ENCODE results near the gene B4GALT2. TPM values are rescaled to one million over a fixed set of nuclear protein-coding genes. Genes with fewer than 3 reads are reported as not detected.
A peak's percentile ranks its signal among the peaks of the same experiment; 100 is the strongest.

The B4GALT2 gene
- total and polyA plus RNA-seq, 4 donors = 34.8 to 139 (median 110) TPM

DNA sequence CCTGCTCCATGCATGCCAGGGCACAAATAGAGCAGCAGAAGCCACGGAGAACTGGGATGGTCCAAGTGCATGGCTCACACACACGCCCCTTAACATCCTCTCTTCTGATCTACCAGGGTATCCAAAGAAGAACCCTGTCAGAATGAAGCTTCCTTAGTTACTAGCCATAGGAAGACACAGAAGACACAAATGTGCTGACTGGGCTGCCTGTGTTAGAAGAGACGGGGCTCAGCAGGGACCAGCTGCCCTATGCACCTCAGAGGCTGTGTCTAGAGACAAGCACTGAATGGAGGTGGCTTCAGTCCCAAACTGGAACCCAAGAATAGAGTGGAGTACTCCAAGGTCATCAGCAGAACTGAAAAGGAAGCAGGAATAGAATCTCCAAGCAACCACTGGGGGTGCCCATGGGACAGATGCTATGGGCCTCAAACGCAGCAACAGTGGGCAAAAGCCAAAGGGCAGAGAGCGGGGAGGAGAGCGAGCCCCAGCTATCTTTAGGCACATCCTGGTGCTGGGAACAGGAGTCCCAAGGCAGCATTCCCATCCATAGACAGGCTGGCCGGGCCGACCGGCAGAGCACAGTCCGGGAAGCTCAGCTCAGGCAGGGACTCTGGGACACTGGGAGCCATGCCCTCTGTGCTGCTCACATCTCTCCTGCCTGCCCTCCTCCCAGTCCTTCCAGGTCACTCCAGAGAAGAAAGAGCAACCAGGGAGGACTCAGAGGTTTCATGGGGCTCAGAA is 42.7 kb downstream of the B4GALT2 start:
- Histone ChIP-seq H3K9me3 (ENCODE audit: control insufficient read depth, insufficient read depth, low read length) (no peaks in the 10 kb centered on the region), H3K36me3 (ENCODE audit: control insufficient read depth, insufficient read depth, low read length) (peaks cover 71% of the 10 kb centered on the region), H3K27ac (ENCODE audit: low read depth, low read length) (no peak overlapping the region), H3K27me3 (ENCODE audit: control insufficient read depth, insufficient read depth, low read length) (no peaks in the 10 kb centered on the region), H3K4me3 (ENCODE audit: low read depth, low read length) (no peak overlapping the region), H3K4me1 (ENCODE audit: control insufficient read depth, insufficient read depth, low read length) (peaks cover 56% of the 10 kb centered on the region)
- WGBS (ENCODE audit: insufficient coverage) = 85% methylated on average over 10 of the region's 10 CpGs
- no peak for DNase-seq (ENCODE audit: low read depth in 4 of 6, low spot score in 6 of 6)

DNA sequence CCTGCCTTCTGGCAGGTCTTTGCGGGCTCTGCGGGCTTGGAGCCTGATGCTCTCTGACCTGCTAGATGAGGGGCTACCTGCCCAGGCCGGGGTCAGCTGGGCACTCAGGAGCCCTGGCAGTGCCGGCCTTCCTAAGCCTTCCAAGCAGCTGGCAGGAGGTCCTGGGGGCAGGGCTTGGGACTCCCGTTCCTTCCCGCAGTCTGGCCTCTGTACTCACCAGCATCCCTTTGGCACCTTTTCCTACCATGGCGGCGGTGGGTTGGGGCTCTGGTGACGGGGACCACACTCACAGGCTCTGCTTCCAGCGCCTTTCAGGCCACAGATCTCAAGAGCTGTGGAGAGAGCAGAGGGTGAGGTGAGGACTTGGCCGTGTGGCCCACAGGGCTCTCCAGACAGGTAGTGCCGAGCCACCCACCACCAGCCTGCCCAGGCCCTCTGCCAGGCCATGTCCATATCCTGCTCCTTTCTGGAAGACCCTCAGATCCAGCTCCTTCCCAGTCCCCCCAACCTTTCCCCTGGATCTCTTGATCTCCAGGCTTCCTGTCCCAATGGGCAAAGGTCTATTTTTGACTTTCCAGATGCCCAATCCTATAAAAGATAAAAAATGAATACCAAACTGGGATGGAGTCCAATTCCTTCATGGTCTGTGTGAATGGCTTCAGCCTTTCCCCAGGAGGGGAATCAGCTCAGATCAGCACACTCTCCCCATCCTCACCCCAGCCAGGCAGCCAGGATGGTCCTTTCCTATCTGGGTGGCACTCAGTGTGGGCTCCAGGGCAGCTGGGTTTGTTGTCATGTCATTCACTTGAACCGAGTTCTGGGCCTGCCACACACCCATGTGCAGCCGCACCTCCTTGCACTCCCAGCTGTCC is 45.3 kb downstream of the B4GALT2 start:
- H3K9me3 ChIP-seq (ENCODE audit: control insufficient read depth, insufficient read depth, low read length) = no peaks in the 10 kb centered on the region
- H3K27ac ChIP-seq (ENCODE audit: low read depth, low read length) = no peak overlapping the region
- H3K36me3 ChIP-seq (ENCODE audit: control insufficient read depth, insufficient read depth, low read length) = peaks cover 59% of the 10 kb centered on the region
- WGBS (ENCODE audit: insufficient coverage) = 83% methylated on average over 13 of the region's 14 CpGs
- no peak overlapping the region for H3K4me3 ChIP-seq (ENCODE audit: low read depth, low read length)
- DNase-seq (ENCODE audit: low read depth in 4 of 6, low spot score in 6 of 6) = no peak
- no peaks in the 10 kb centered on the region for H3K27me3 ChIP-seq (ENCODE audit: control insufficient read depth, insufficient read depth, low read length)
- H3K4me1 ChIP-seq (ENCODE audit: control insufficient read depth, insufficient read depth, low read length) = peaks cover 44% of the 10 kb centered on the region

DNA sequence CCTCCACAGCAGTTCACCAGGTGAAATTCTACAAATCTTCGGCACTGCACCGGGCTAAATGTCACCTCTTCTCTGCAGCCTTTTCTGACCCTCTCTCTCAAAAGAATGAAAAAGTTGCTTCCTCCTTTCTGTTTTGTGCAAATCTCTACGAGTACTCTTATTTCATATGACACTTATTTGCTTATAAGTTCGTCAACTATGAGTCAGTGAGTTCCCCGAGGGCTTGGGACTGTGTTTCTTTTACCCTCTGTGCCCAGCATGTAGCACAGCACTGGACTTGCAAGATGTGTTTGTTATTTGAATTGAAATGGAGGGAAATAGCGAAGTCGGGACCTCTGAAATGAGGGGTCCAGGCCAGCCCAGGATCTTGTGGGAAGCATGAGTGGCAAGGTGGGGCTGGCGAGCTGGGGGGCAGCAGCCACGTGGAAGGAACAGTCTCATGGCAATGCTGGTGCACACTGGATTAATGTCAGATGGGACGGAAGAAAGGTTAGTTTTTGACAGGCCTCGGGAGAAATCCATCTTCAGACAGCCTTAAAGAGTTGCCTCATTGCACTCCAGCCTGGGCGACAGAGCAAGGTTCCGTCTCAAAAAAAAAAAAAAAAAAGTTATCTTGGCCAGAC is 46.0 kb downstream of the B4GALT2 start:
- Histone ChIP-seq H3K9me3 (ENCODE audit: control insufficient read depth, insufficient read depth, low read length) (no peaks in the 10 kb centered on the region), H3K4me3 (ENCODE audit: low read depth, low read length) (no peak overlapping the region), H3K4me1 (ENCODE audit: control insufficient read depth, insufficient read depth, low read length) (peaks cover 42% of the 10 kb centered on the region), H3K27me3 (ENCODE audit: control insufficient read depth, insufficient read depth, low read length) (no peaks in the 10 kb centered on the region), H3K27ac (ENCODE audit: low read depth, low read length) (no peak overlapping the region), H3K36me3 (ENCODE audit: control insufficient read depth, insufficient read depth, low read length) (peaks cover 52% of the 10 kb centered on the region)
- no peak for DNase-seq (ENCODE audit: low read depth in 4 of 6, low spot score in 6 of 6)
- WGBS (ENCODE audit: insufficient coverage) = 94% methylated on average over 12 of the region's 13 CpGs

DNA sequence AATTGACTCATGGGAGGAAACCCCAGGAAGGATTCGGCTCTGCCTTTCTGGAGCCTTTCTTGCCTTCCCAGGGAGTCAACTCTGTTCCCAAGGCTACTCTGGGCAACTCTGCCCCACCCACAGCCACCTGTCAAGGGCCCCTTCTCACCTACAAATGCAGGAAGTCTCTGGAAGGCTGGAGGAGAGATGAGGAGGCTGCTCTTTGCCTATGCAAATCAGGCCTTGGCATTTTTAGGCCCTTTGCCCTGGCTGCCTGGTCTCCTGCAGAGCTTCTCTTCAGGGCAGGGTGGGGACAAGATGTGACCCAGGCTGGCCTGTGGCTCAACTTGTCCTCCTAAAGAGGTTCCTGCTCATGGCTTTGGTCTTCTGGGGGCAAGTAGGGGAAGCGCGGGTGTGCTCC is 46.8 kb downstream of the B4GALT2 start:
- H3K27me3 ChIP-seq (ENCODE audit: control insufficient read depth, insufficient read depth, low read length) = no peaks in the 10 kb centered on the region
- DNase-seq (ENCODE audit: low read depth in 4 of 6, low spot score in 6 of 6) = no peak
- 40% methylated on average over 1 of the region's 3 CpGs for WGBS (ENCODE audit: insufficient coverage)

DNA sequence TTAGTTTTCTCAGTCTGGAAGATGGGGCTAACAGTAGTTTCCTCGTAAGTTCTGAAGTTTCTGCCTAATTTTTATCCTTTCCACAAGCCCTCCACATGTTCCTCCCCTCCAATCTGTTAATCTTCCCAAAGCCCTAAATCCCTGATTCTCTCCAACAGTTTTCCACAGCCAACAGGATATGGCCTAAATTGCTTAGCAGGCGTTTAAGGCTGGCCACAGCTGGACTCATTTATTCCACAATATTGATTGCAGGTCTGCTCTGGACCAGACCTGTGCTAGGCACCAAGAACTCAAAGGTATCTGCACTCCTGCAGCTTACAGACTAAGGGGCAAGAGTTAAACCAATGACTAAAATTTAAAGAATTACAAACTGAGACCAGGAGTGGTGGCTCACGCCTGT is 48.3 kb downstream of the B4GALT2 start:
- WGBS (ENCODE audit: insufficient coverage) = 98% methylated on average over 3 of the region's 3 CpGs
- H3K4me3 ChIP-seq (ENCODE audit: low read depth, low read length) = no peak overlapping the region
- peaks cover 31% of the 10 kb centered on the region for H3K36me3 ChIP-seq (ENCODE audit: control insufficient read depth, insufficient read depth, low read length)
- DNase-seq (ENCODE audit: low read depth in 4 of 6, low spot score in 6 of 6) = no peak
- peaks cover 32% of the 10 kb centered on the region for H3K4me1 ChIP-seq (ENCODE audit: control insufficient read depth, insufficient read depth, low read length)
- H3K27me3 ChIP-seq (ENCODE audit: control insufficient read depth, insufficient read depth, low read length) = no peaks in the 10 kb centered on the region
- no peak overlapping the region for H3K27ac ChIP-seq (ENCODE audit: low read depth, low read length)
- H3K9me3 ChIP-seq (ENCODE audit: control insufficient read depth, insufficient read depth, low read length) = no peaks in the 10 kb centered on the region

More for the DNA sequence above, 46.8 kb downstream of the B4GALT2 start:
- Histone ChIP-seq H3K9me3 (ENCODE audit: control insufficient read depth, insufficient read depth, low read length) (no peaks in the 10 kb centered on the region), H3K4me3 (ENCODE audit: low read depth, low read length) (no peak overlapping the region), H3K27ac (ENCODE audit: low read depth, low read length) (no peak overlapping the region), H3K36me3 (ENCODE audit: control insufficient read depth, insufficient read depth, low read length) (peaks cover 46% of the 10 kb centered on the region), H3K4me1 (ENCODE audit: control insufficient read depth, insufficient read depth, low read length) (peaks cover 34% of the 10 kb centered on the region)

DNA sequence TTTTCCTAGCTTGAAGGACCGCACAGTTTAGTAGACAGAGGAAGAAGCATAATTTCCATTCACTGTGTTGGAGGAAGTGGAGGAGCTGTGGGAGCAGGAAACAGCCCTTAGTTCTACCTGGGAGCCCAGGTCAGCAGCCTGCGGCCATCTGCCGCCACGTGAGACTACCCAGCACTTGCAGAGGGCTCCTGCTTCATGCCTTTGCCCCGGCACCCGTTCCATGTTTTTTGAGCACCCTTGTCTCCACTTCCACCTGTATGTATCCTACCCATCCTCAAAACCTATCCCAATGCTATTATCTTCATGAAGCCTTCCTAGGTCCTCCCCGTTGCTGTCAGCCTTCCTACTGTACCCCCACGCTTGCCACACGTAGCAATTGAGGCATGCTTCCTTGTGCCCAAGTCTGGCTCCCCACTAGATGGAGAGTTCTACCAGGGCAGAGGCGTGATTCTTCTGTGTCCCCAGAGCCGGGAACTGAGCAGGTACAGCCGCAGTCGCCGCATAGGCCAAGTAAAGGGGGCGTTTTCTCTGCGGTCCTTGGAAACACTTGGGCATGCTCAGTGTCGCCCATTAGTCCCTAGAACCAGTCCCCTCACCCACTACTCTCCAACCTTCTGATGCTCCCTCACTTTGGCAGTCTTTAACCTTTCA is 50.4 kb downstream of the B4GALT2 start:
- Histone ChIP-seq H3K27me3 (ENCODE audit: control insufficient read depth, insufficient read depth, low read length) (no peaks in the 10 kb centered on the region), H3K27ac (ENCODE audit: low read depth, low read length) (peak overlapping the region; percentile 88), H3K4me1 (ENCODE audit: control insufficient read depth, insufficient read depth, low read length) (peaks cover 39% of the 10 kb centered on the region), H3K36me3 (ENCODE audit: control insufficient read depth, insufficient read depth, low read length) (peaks cover 12% of the 10 kb centered on the region), H3K9me3 (ENCODE audit: control insufficient read depth, insufficient read depth, low read length) (no peaks in the 10 kb centered on the region), H3K4me3 (ENCODE audit: low read depth, low read length) (peak overlapping the region; percentile 76)
- DNase-seq (ENCODE audit: low read depth in 4 of 6, low spot score in 6 of 6) = peak in 1 of 6 donors; percentile 56
- 28% methylated on average over 17 of the region's 17 CpGs for WGBS (ENCODE audit: insufficient coverage)

DNA sequence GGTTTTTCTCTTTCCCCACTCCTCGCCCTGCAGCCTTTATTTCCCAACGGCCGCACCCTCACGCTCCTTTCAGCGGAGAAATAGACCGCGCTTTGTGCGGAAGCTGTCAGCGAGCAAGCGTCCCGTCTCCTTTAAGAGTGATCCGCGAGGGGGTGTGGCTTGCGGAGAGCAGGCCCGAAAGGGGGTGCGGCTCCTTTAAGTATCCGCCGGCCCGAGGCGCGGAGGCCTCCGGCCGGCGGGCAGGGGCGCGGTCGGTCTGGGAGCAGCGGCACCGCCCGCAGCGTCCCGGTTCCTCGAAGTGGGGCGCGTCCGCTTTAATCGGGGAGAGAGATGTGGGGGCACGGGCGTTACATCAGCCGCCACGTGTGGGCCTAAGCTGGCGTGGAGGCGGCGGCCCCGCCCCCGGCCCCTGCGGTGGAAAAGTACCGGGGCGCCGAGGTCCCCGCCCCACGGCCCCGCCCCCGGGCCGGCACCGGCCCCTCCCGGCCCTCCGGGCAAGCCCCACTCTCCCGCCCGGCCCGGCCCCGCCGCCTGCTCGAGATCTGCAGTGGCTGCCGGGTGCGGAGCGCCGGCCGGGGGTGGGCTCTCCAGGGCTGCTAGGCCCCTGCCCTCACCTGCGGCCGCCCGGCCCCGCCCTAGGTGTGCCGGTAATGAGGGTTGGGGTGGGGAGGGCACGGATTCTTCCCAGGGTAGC is 51.0 kb downstream of the B4GALT2 start:
- peak in 4 of 6 donors; percentile 82 to 97 (median 90) for DNase-seq (ENCODE audit: low read depth in 4 of 6, low spot score in 6 of 6)
- peaks cover 7% of the 10 kb centered on the region for H3K36me3 ChIP-seq (ENCODE audit: control insufficient read depth, insufficient read depth, low read length)
- H3K27ac ChIP-seq (ENCODE audit: low read depth, low read length) = peak overlapping the region; percentile 90
- peak overlapping the region; percentile 80 for H3K4me3 ChIP-seq (ENCODE audit: low read depth, low read length)
- 0% methylated on average over 71 of the region's 75 CpGs for WGBS (ENCODE audit: insufficient coverage)
- H3K27me3 ChIP-seq (ENCODE audit: control insufficient read depth, insufficient read depth, low read length) = no peaks in the 10 kb centered on the region
- H3K9me3 ChIP-seq (ENCODE audit: control insufficient read depth, insufficient read depth, low read length) = no peaks in the 10 kb centered on the region
- H3K4me1 ChIP-seq (ENCODE audit: control insufficient read depth, insufficient read depth, low read length) = peaks cover 40% of the 10 kb centered on the region

DNA sequence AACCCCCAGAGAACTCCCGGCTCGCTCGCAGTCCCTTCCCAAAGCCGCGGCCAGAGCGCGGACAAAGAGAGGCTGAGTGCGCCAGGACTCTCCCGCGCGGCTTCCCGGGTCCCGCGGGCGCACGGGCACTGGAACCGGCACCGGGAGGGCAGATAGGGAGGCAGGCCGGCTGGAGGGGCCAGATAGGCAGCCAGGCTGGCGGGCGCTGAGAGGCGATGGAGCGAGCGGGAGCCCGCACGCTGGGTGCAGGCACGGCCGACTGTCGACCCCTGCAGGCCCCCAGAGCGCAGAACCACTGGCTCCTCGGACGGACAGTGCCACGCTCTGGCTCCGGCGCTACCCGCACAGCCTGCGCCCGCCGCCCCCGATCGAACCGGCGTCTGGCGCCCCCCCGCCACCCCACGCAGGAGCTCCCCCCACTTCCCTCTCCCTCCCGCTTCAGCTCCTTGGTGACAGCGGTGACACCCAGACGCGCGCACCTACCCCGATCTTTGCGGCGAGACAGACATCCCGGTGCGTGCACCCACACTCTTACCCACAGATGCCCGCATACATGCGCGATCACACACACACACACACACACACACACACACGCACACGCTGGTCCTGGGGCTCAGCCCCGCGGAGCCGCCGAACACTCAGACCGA is 51.7 kb downstream of the B4GALT2 start:
- H3K27ac ChIP-seq (ENCODE audit: low read depth, low read length) = peak overlapping the region; percentile 90
- WGBS (ENCODE audit: insufficient coverage) = under 1% methylated on average over 63 of the region's 66 CpGs
- peaks cover 3% of the 10 kb centered on the region for H3K36me3 ChIP-seq (ENCODE audit: control insufficient read depth, insufficient read depth, low read length)
- peak overlapping the region; percentile 80 for H3K4me3 ChIP-seq (ENCODE audit: low read depth, low read length)
- H3K27me3 ChIP-seq (ENCODE audit: control insufficient read depth, insufficient read depth, low read length) = no peaks in the 10 kb centered on the region
- peaks cover 46% of the 10 kb centered on the region for H3K4me1 ChIP-seq (ENCODE audit: control insufficient read depth, insufficient read depth, low read length)
- no peaks in the 10 kb centered on the region for H3K9me3 ChIP-seq (ENCODE audit: control insufficient read depth, insufficient read depth, low read length)
- peak in 2 of 6 donors; percentile 83 to 85 for DNase-seq (ENCODE audit: low read depth in 4 of 6, low spot score in 6 of 6)

Measured in spinal cord (tissue), 10 donors.